H9 (cell line): ENCODE measurements around the gene ITPRIPL1. TPM values are rescaled to one million over a fixed set of nuclear protein-coding genes. Genes with fewer than 3 reads are reported as not detected.
A peak's percentile ranks its signal among the peaks of the same experiment; 100 is the strongest.

ENCODE experiments used
- DNase-seq: peaks from one replicate; pipeline ENCODE4 v3.0.0-alpha.2; 2017
- H2AFZ ChIP-seq: one replicate; pipeline ENCODE4 v1.6.1; 2013; ENCODE audit warnings: mild to moderate bottlenecking, low read length, control low read depth, moderate library complexity
- H2AK5ac ChIP-seq: 2 replicates; pipeline ENCODE4 v1.6.1; 2013; ENCODE audit warnings: low read length, control low read depth, mixed read lengths; ENCODE audit not compliant: insufficient read length
- H2BK120ac ChIP-seq: one replicate; pipeline ENCODE4 v1.6.1; 2013; ENCODE audit warnings: low read depth, mild to moderate bottlenecking, low read length, control low read depth, inconsistent platforms; ENCODE audit not compliant: poor library complexity, severe bottlenecking
- H2BK12ac ChIP-seq: 2 replicates; pipeline ENCODE4 v1.6.1; 2013; ENCODE audit warnings: low read length, control low read depth, mixed read lengths, low read depth; ENCODE audit not compliant: insufficient read length
- H2BK15ac ChIP-seq: 2 replicates; pipeline ENCODE4 v1.6.1; 2013; ENCODE audit warnings: low read depth, low read length, control low read depth
- H2BK20ac ChIP-seq: one replicate; pipeline ENCODE4 v1.6.1; 2013; ENCODE audit warnings: low read depth, mild to moderate bottlenecking, low read length, control low read depth, inconsistent platforms; ENCODE audit not compliant: poor library complexity, severe bottlenecking
- H2BK5ac ChIP-seq: 2 replicates; pipeline ENCODE4 v1.6.1; 2013; ENCODE audit warnings: low read length, control low read depth, mixed read lengths; ENCODE audit not compliant: insufficient read length
- H3K14ac ChIP-seq: 2 replicates; pipeline ENCODE4 v1.6.1; 2013; ENCODE audit warnings: low read length, control low read depth; ENCODE audit not compliant: insufficient read depth
- H3K18ac ChIP-seq: 2 replicates; pipeline ENCODE4 v1.6.1; 2013; ENCODE audit warnings: low read depth, mild to moderate bottlenecking, mixed read lengths, low read length, control low read depth; ENCODE audit not compliant: insufficient read length
- H3K23ac ChIP-seq: 2 replicates; pipeline ENCODE4 v1.6.1; 2013; ENCODE audit warnings: low read length, control low read depth, mixed read lengths, low read depth; ENCODE audit not compliant: insufficient read length
- H3K23me2 ChIP-seq: 2 replicates; pipeline ENCODE4 v1.6.1; 2013; ENCODE audit warnings: low read depth, mild to moderate bottlenecking, mixed read lengths, low read length, control low read depth; ENCODE audit not compliant: insufficient read length, poor library complexity, severe bottlenecking
- H3K27ac ChIP-seq: 2 replicates; pipeline ENCODE4 v1.5.1; 2013; ENCODE audit warnings: low read length, control low read depth, mixed read lengths, low read depth; ENCODE audit not compliant: insufficient read length
- H3K27me3 ChIP-seq: 2 replicates; pipeline ENCODE4 v1.6.1; 2013; ENCODE audit warnings: low read length, control low read depth, inconsistent platforms; ENCODE audit not compliant: insufficient read depth
- H3K4ac ChIP-seq: 2 replicates; pipeline ENCODE4 v1.6.1; 2013; ENCODE audit warnings: low read depth, mild to moderate bottlenecking, control low read depth, inconsistent platforms, low read length, moderate library complexity
- H3K4me1 ChIP-seq: 2 replicates; pipeline ENCODE4 v1.6.1; 2013; ENCODE audit warnings: low read length, control low read depth, inconsistent platforms; ENCODE audit not compliant: insufficient read depth
- H3K4me2 ChIP-seq: 2 replicates; pipeline ENCODE4 v1.6.1; 2013; ENCODE audit warnings: low read length, control low read depth, mixed read lengths; ENCODE audit not compliant: insufficient read length, insufficient read depth
- H3K56ac ChIP-seq: 2 replicates; pipeline ENCODE4 v1.6.1; 2013; ENCODE audit warnings: low read depth, mild to moderate bottlenecking, mixed read lengths, low read length, control low read depth; ENCODE audit not compliant: insufficient read length
- H3K79me1 ChIP-seq: 2 replicates; pipeline ENCODE4 v1.6.1; 2013; ENCODE audit warnings: low read depth, mild to moderate bottlenecking, moderate library complexity, low read length, control low read depth, inconsistent platforms; ENCODE audit not compliant: insufficient read depth, poor library complexity, severe bottlenecking
- H3K79me2 ChIP-seq: 2 replicates; pipeline ENCODE4 v1.6.1; 2013; ENCODE audit warnings: low read length, control low read depth, inconsistent platforms; ENCODE audit not compliant: insufficient read depth
- H3K9ac ChIP-seq: 2 replicates; pipeline ENCODE4 v1.6.1; 2013; ENCODE audit warnings: low read length, control low read depth, mixed read lengths; ENCODE audit not compliant: insufficient read length; ENCODE audit errors: extremely low read depth
- H3K9me3 ChIP-seq: one replicate; pipeline ENCODE4 v1.6.1; 2013; ENCODE audit warnings: low read depth, low read length, inconsistent platforms; ENCODE audit not compliant: control insufficient read depth
- H3T11ph ChIP-seq: one replicate; pipeline ENCODE4 v1.6.1; 2013; ENCODE audit warnings: mild to moderate bottlenecking, low read length, control low read depth, inconsistent platforms
- H4K20me1 ChIP-seq: one replicate; pipeline ENCODE4 v1.6.1; 2013; ENCODE audit not compliant: control insufficient read depth, insufficient read length, insufficient read depth
- H4K5ac ChIP-seq: 2 replicates; pipeline ENCODE4 v1.6.1; 2013; ENCODE audit warnings: low read depth, mild to moderate bottlenecking, mixed read lengths, low read length, control low read depth; ENCODE audit not compliant: insufficient read length
- H4K8ac ChIP-seq: replicated peaks from 2 replicates; pipeline ENCODE4 v1.6.1; 2013; ENCODE audit warnings: low read length, control low read depth, mixed read lengths, low read depth; ENCODE audit not compliant: insufficient read length
- H4K91ac ChIP-seq: 2 replicates; pipeline ENCODE4 v1.6.1; 2013; ENCODE audit warnings: low read depth, mild to moderate bottlenecking, moderate library complexity, mixed read lengths, low read length, control low read depth; ENCODE audit not compliant: insufficient read length
- H3K27ac Mint-ChIP-seq, 3 experiments: 2 replicates in 2 of 3; 3 replicates in 1 of 3; pipeline ENCODE4 v1.8.0; 2020 to 2021; ENCODE audit warnings: mixed read lengths in 3 of 3, mild to moderate bottlenecking in 1 of 3, moderate library complexity in 1 of 3
- H3K27me3 Mint-ChIP-seq: 2 replicates; pipeline ENCODE4 v1.8.0; 2021; ENCODE audit warnings: low read depth, mild to moderate bottlenecking, moderate library complexity, mixed read lengths
- H3K36me3 Mint-ChIP-seq, 3 experiments: 2 replicates in 2 of 3; 3 replicates in 1 of 3; pipeline ENCODE4 v1.8.0; 2020 to 2021; ENCODE audit warnings: low read depth in 3 of 3, mixed read lengths in 3 of 3; ENCODE audit not compliant: insufficient read depth in 1 of 3
- H3K4me1 Mint-ChIP-seq, 2 experiments: 2 replicates each; pipeline ENCODE4 v1.8.0; 2020; ENCODE audit warnings: mixed read lengths in 2 of 2
- H3K4me3 Mint-ChIP-seq, 2 experiments: 2 replicates in 1 of 2; 3 replicates in 1 of 2; pipeline ENCODE4 v1.8.0; 2020 to 2021; ENCODE audit warnings: mild to moderate bottlenecking in 2 of 2, mixed read lengths in 2 of 2, moderate library complexity in 1 of 2
- H3K9me3 Mint-ChIP-seq, 2 experiments: 2 replicates in 1 of 2; 3 replicates in 1 of 2; pipeline ENCODE4 v1.8.0; 2020; ENCODE audit warnings: mild to moderate bottlenecking in 2 of 2, mixed read lengths in 2 of 2, moderate library complexity in 1 of 2
- WGBS: extraction: QIAGEN DNeasy Blood & Tissue Kit; methylation state at CpG from one replicate; pipeline ENCODE4 v1.1.7; 2013; ENCODE audit warnings: missing lambda C conversion rate, low lambda C conversion rate, mixed read lengths; ENCODE audit not compliant: insufficient read length; ENCODE audit errors: extremely low coverage; 5-methylcytosine and 5-hydroxymethylcytosine counted together
- total RNA-seq: library from RNA; stranded (reverse); gene quantifications from 2 replicates; pipeline ENCODE4 v1.2.1, GENCODE V29; 2021
- TF ChIP-seq, protein P1 (sequence below): fragments of 200-600 bp; sonication (generic); conservative IDR thresholded peaks from 3 replicates; pipeline ENCODE4 v1.8.0; 2021; ENCODE audit warnings: antibody characterized with exemption, mild to moderate bottlenecking

ITPRIPL1 gene
- total RNA-seq, 1 experiment from 2014 or later: 16.3 TPM

DNA sequence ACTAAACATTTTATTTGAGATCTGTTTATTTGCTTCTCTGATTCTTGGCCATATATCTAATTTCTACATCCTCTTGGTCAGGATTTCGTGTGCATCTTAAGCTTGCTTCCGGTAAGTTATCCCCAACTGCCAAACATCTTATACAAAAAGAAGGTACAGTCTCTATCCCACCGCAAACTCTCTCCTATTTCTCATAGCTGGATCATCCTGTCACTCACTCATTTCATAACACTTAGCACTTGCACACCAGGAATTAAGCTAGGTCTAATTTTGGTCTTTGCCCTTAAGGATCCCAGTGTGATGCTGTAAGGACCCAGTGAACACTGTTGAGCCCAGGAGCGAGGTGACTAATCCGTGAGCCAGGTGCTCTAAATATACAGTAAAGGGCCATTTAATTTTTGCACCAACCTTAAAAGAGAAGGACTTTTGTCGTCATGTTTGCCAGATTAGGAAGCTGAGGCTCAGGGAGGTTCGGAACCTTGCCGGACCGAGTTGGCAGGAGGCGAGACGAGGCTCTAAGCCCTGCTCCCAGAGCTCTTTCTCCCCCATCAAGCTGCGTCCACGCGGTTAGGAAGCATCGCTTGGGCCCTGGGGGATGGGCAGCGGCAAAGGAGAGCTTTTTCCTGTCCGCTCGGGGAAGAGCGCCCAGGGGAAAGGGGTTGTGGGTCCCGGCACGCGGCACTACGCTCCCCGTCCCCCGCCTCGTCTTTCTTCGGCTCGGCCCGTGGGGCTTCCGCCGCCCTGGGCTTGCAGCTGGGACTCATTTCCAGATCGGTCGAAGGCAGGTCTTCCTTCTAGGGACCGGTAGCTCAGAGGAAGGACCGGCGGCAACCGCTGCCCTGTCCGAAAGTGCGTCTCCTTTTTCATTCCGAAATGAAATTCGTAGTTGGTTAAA, 4.1 kb upstream of the ITPRIPL1 start:
- H3K4me3 Mint-ChIP-seq: peak overlapping the region; percentile 75 to 86
- H3K4me1 Mint-ChIP-seq: peaks cover 18 to 20% of the 10 kb centered on the region in 2 experiments
- H3K9me3 Mint-ChIP-seq: no peaks in the 10 kb centered on the region; a peak in 1 of 5 replicates
- Histone ChIP-seq H2BK120ac (no peak overlapping the region), H3T11ph (no peak overlapping the region), H3K23ac (no peak overlapping the region), H3K27me3 (peaks cover 17% of the 10 kb centered on the region; the same call in 1 of the 2 replicates), H4K5ac (no peak overlapping the region), H2AK5ac (no peak overlapping the region), H3K14ac (no peak overlapping the region), H3K4me1 (no peaks in the 10 kb centered on the region), H3K9ac (no peak overlapping the region), H3K9me3 (no peaks in the 10 kb centered on the region), H3K79me2 (no peaks in the 10 kb centered on the region), H2BK12ac (no peak overlapping the region), H3K23me2 (peaks cover 11% of the 10 kb centered on the region), H3K4ac (no peak overlapping the region), H2BK5ac (no peak overlapping the region), H3K27ac (no peak overlapping the region), H4K91ac (no peak overlapping the region), H3K4me2 (peak overlapping the region; percentile 62), H2AFZ (no peak overlapping the region), H3K56ac (no peak overlapping the region), H2BK15ac (no peak overlapping the region), H4K8ac (no peak overlapping the region), H3K79me1 (no peaks in the 10 kb centered on the region), H4K20me1 (no peaks in the 10 kb centered on the region), H3K18ac (peak overlapping the region; percentile 39), H2BK20ac (no peak overlapping the region)
- peak; percentile 54 for DNase-seq
- H3K36me3 Mint-ChIP-seq: no peaks in the 10 kb centered on the region
- peaks cover 90% of the 10 kb centered on the region for H3K27me3 Mint-ChIP-seq
- no peak overlapping the region; a peak in 1 of 7 replicates for H3K27ac Mint-ChIP-seq
- no CpG with 5 or more reads among the region's 41 CpGs for WGBS
- TF ChIP-seq, protein P1, sequence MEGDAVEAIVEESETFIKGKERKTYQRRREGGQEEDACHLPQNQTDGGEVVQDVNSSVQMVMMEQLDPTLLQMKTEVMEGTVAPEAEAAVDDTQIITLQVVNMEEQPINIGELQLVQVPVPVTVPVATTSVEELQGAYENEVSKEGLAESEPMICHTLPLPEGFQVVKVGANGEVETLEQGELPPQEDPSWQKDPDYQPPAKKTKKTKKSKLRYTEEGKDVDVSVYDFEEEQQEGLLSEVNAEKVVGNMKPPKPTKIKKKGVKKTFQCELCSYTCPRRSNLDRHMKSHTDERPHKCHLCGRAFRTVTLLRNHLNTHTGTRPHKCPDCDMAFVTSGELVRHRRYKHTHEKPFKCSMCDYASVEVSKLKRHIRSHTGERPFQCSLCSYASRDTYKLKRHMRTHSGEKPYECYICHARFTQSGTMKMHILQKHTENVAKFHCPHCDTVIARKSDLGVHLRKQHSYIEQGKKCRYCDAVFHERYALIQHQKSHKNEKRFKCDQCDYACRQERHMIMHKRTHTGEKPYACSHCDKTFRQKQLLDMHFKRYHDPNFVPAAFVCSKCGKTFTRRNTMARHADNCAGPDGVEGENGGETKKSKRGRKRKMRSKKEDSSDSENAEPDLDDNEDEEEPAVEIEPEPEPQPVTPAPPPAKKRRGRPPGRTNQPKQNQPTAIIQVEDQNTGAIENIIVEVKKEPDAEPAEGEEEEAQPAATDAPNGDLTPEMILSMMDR: no peak
